GM21367 (cell line): ENCODE results near the gene ARHGAP33.

ENCODE experiments used
- ATAC-seq: cut with Tn5 transposase; IDR thresholded peaks from one replicate; pipeline ENCODE4 v1.9.1; 2021; ENCODE audit not compliant: unreplicated experiment

The ARHGAP33 gene

DNA sequence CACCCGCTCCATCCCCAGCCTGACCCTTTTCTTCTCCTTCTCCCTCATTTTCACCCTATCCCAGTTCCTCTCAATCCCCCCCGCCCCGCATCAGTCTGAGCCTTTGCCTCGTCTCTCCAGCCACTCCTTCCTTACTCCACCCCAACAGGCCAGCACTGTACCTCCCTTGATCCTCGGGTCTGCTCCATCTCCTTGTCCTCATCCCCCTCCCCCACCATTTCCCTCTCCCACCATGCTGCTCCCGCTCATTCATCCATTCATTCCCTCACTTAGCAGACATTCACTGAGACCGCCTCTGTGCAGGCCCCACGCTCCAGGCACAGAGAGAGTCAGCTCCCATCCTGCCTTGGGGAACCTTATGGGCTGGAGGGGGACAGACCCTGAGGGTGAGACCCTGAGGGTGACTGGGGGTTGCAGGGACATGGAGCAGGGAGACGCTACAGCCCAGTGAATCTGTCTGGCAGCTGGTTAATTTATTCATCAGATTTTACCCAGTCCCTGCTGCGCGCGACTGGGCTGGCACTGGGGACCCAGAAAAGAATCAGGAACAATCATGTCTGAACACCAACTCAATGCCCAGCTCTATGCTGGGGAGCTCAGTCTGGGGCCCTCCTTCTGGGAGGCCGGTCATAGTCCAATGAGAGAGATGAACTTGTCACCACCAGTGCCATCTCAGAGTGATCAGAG lies 881 bp downstream of the ARHGAP33 start:
- no peak for ATAC-seq

DNA sequence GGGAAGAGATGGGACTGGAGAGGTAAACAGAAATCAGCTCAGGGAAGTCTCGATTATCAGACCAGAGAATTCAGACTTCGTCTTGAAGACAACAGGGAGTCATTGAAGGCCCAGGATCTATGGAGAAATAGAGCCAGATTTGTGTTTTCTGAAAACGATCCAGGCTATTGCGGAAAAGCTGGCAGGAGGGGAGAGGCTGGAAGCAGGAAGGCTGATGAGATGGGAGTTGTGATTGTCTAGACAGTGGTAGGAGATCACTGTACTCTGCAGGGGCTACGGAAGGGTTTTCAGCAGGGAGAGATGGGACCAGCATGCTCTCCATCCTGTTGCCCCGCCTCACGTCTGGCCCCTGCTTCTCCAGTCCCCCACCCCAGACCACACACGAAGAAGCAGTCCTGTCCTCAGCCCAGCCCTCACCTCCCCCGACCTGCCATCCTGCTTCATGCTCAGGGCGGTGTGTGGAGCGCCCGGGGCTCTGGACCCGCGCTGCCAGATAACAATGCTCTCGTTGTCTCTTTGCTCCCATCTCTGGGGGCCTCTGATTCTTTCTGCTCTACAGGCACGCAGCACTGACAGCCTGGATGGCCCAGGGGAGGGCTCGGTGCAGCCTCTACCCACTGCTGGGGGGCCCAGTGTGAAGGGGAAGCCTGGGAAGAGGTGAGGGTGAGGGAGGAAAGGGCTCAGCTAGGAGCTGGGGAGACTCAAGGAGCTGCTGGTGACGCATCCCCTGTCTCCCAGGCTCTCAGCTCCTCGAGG lies 1.9 kb downstream of the ARHGAP33 start:
- no peak for ATAC-seq

DNA sequence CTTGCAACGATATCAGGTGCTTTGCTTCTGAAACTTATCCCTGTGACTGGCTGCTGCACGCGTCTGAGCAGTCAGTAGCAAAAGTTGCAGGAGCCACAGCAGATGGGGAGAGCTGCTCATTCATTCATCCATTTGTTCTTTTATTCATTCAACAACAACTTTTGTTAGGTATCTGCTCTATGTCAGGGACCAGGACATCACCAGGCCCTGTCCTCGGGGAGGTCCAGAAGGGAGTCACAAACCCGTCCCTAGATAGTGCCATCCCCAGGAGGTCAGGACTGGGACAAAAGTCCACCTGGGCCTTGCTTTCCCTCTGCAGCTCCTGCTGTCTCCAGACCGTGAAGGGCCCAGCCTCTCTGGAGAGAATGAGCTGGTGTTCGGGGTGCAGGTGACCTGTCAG lies 2.6 kb downstream of the ARHGAP33 start:
- ATAC-seq = no peak

- ATAC-seq = no peak
These were observed 3.7 kb downstream of the ARHGAP33 start for GRCh38 chr19:35779033-35779432.

DNA sequence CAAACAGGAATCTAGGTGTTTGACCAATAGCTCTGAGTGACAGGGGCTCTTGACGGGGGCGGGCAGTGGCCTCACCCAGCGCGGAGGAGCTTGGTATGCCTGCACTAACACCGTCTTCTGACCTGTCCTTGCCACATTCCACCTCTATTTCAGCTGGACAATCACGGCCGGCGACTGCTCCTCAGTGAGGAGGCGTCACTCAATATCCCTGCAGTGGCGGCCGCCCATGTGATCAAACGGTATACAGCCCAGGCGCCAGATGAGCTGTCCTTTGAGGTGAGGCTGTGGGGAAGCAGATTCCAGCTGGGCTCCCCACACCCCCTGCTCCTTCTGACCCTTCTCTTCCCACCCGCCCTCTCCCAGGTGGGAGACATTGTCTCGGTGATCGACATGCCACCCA lies 4.7 kb downstream of the ARHGAP33 start:
- no peak for ATAC-seq

- no peak for ATAC-seq
These were observed 5.4 kb downstream of the ARHGAP33 start for GRCh38 chr19:35780717-35781116.

- ATAC-seq = no peak
These were observed 6.3 kb downstream of the ARHGAP33 start for GRCh38 chr19:35781650-35782049.

- ATAC-seq = no peak
These were observed 7.2 kb downstream of the ARHGAP33 start for GRCh38 chr19:35782589-35782988.

DNA sequence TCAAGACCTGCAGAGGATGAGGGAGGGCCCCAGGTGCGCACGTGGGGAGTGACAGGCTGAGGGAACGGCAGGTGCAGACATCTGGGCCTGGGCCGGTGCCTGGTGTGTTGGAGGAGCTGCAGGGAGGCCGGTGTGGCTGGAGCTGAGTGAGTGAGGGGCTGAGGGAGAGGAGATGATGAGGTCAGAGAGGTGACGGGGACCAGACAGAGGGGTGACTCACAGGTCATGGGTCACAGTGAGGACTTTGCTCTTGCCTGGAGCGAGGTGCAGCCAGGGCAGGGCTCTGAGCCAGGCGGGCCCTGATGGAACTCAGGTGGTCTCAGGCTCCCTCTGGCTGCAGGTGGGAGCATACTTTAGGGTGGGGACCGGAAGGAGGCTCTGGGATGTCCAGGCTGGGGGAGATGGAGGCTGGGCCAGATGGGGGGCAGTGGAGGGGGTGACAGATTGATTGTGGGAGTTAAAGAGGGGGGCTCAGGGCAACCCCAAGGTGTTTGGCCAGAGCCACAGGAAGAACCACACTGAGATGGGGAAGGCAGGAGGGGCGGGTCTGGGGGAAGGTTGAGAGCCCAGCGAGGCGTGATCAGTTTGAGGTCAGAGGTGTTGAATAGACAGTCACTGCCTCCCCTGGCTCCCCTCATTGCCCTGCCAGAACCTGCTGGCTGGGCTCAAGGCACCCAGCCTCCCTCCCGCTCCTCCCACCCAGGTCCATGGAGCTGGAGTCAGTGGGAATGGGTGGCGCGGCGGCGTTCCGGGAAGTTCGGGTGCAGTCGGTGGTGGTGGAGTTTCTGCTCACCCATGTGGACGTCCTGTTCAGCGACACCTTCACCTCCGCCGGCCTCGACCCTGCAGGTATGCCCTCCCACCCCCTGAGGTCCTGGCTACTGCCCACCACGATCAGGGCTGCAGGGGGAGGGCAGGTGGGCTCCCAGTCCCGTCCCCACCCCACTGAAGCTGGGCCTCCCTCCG lies 8.4 kb downstream of the ARHGAP33 start:
- no peak for ATAC-seq

DNA sequence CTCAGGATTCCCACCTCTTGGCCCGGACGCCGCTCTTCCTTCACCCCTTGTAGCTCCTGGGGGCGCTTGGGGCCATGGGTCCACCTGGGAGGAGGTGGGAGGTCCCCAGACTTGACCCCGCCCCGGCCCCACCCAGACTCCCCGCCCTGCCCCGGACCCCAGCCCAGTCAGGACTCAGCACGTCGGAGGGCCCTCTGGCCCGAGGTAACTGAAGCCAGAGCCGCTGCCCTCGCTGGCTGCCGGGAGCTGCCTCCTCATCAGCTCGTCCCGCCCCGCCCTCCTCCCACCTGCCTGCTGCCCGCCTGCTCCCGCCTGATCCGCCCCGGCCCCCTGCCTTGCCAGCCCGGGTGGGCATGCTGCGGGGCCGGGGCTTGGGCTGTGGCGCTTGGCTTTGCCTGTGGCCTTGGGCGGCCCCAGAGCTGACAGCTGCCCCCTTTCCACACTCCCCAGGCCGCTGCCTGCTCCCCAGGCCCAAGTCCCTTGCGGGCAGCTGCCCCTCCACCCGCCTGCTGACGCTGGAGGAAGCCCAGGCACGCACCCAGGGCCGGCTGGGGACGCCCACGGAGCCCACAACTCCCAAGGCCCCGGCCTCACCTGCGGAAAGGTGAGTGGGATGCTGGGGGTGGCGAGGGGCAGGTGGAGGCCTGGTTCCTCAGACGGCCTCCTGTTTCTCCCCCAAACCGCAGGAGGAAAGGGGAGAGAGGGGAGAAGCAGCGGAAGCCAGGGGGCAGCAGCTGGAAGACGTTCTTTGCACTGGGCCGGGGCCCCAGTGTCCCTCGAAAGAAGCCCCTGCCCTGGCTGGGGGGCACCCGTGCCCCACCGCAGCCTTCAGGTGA lies 9.4 kb downstream of the ARHGAP33 start:
- ATAC-seq = no peak

DNA sequence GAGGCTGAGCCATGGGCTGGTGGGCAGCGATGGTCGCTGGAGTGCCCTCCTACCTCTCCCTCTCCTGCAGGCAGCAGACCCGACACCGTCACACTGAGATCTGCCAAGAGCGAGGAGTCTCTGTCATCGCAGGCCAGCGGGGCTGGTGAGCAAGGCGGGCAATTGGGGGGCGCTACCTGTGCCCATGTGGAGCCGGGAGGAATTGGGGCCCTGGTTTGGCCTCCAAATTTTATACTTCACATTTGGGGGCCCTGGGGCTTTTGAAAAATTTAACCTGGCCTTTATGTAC lies 9.9 kb downstream of the ARHGAP33 start:
- ATAC-seq = no peak

- ATAC-seq = no peak
These were observed 11.2 kb downstream of the ARHGAP33 start for GRCh38 chr19:35786299-35787160.

DNA sequence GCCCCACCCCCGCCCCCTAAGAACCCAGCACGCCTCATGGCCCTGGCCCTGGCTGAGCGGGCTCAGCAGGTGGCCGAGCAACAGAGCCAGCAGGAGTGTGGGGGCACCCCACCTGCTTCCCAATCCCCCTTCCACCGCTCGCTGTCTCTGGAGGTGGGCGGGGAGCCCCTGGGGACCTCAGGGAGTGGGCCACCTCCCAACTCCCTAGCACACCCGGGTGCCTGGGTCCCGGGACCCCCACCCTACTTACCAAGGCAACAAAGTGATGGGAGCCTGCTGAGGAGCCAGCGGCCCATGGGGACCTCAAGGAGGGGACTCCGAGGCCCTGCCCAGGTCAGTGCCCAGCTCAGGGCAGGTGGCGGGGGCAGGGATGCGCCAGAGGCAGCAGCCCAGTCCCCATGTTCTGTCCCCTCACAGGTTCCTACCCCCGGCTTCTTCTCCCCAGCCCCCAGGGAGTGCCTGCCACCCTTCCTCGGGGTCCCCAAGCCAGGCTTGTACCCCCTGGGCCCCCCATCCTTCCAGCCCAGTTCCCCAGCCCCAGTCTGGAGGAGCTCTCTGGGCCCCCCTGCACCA lies 11.9 kb downstream of the ARHGAP33 start:
- no peak for ATAC-seq

- ATAC-seq = no peak
These were observed 13.0 kb downstream of the ARHGAP33 start for GRCh38 chr19:35788205-35788960.

GRCh38 chr19:35789195-35789977 lies 14.0 kb downstream of the ARHGAP33 start:
- ATAC-seq = no peak

DNA sequence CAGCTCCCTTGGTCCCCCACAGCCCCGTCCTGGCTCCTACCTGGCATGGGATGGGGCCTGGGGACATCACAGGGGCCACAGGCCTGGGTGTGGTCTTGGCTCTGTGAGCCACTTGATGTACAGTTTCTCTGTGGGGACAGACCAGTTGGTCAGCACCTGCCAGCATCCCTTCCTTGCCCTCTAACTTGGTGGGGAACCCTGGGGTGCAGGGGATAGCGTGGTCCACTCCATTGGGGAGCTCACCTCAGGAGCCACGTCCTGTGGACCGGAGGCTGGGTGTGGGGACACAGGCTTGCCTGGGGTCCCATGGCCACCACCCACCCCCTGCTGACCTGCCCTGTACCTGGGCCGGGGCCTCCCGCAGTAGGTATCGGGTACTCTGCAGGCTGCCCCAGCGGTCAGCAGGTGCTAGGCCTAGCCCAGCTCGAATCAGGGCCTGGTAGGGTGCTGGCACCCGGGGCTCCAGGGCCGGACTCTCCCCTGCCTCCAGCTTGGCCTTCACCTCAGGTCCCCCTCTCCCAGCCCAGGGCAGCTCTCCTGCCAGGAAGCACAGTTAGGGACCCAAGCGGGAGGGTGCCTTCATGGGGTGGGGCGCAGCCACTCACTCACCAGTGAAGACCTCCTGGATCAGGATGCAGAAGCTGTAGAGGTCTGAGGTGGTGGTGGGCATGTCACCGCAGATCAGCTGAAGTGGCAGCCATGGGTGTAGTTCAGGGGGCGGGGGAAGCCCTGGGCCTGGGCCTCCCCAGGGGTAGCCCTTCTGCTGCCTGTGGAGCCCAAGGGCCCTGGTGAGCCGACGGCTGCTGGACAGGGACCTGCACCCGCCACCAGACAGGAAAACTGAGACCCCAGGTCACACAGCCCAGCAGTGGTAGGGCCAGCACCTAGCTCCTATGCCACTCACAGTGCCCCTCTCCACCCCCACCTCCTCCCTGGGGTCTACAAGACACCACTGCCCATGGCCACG lies 14.9 kb downstream of the ARHGAP33 start:
- no peak for ATAC-seq
